NCI-H748 (cell line): Measurements from ENCODE around the gene ARHGAP28.
A peak's percentile ranks its signal among the peaks of the same experiment; 100 is the strongest.

Source experiments
- DNase-seq: peaks from one replicate; lab custom pipeline; 2025; ENCODE audit not compliant: unreplicated experiment; lab: John Stamatoyannopoulos, UW

Gene ARHGAP28

GRCh38 chr18:6866552-6867085 is 137.1 kb downstream of the ARHGAP28 start:
- DNase-seq, result peak; percentile 89

GRCh38 chr18:6868033-6868432 is 138.5 kb downstream of the ARHGAP28 start:
- peak; percentile 13 for DNase-seq

- DNase-seq, result no peak
These were observed 142.1 kb downstream of the ARHGAP28 start for GRCh38 chr18:6871566-6871965.

GRCh38 chr18:6873040-6873751 is 143.7 kb downstream of the ARHGAP28 start:
- no peak for DNase-seq

- peak; percentile 29 for DNase-seq
These were observed 144.8 kb downstream of the ARHGAP28 start for GRCh38 chr18:6874315-6874714.

- DNase-seq, result no peak
These were observed 146.2 kb downstream of the ARHGAP28 start for GRCh38 chr18:6875749-6876148.

- no peak for DNase-seq
These were observed 147.1 kb downstream of the ARHGAP28 start for GRCh38 chr18:6876641-6877041.

- DNase-seq, result no peak
These were observed 147.8 kb downstream of the ARHGAP28 start for GRCh38 chr18:6877288-6877687.

- no peak for DNase-seq
These were observed 149.2 kb downstream of the ARHGAP28 start for GRCh38 chr18:6878556-6879297.

- peak; percentile 15 for DNase-seq
These were observed 150.1 kb downstream of the ARHGAP28 start for GRCh38 chr18:6879508-6880195.

- DNase-seq, result no peak
These were observed 151.7 kb downstream of the ARHGAP28 start for GRCh38 chr18:6881034-6881820.

- DNase-seq, result no peak
These were observed 152.9 kb downstream of the ARHGAP28 start for GRCh38 chr18:6882401-6882800.

- DNase-seq, result no peak
These were observed 155.5 kb downstream of the ARHGAP28 start for GRCh38 chr18:6885006-6885481.

GRCh38 chr18:6885992-6886796 is 156.7 kb downstream of the ARHGAP28 start:
- peak; percentile 68 for DNase-seq

GRCh38 chr18:6886797-6887330 is 157.3 kb downstream of the ARHGAP28 start:
- DNase-seq, result no peak

GRCh38 chr18:6891788-6892187 is 162.3 kb downstream of the ARHGAP28 start:
- no peak for DNase-seq

GRCh38 chr18:6901286-6901926 is 171.9 kb downstream of the ARHGAP28 start:
- DNase-seq, result no peak

GRCh38 chr18:6917072-6917471 is 187.6 kb downstream of the ARHGAP28 start:
- no peak for DNase-seq
